ENCODE data around the gene ENGASE.
A peak's percentile ranks its signal among the peaks of the same experiment; 100 is the strongest.
"Not testable (repeated sequence)": the region's sequence is repeated elsewhere in the genome, so short reads cannot be mapped to it uniquely, and the experiment has no call there.

ENGASE gene

GRCh38 chr17:79053251-79053925 is 21.2 kb upstream of the ENGASE start:
- DNase-seq = no peak

DNA sequence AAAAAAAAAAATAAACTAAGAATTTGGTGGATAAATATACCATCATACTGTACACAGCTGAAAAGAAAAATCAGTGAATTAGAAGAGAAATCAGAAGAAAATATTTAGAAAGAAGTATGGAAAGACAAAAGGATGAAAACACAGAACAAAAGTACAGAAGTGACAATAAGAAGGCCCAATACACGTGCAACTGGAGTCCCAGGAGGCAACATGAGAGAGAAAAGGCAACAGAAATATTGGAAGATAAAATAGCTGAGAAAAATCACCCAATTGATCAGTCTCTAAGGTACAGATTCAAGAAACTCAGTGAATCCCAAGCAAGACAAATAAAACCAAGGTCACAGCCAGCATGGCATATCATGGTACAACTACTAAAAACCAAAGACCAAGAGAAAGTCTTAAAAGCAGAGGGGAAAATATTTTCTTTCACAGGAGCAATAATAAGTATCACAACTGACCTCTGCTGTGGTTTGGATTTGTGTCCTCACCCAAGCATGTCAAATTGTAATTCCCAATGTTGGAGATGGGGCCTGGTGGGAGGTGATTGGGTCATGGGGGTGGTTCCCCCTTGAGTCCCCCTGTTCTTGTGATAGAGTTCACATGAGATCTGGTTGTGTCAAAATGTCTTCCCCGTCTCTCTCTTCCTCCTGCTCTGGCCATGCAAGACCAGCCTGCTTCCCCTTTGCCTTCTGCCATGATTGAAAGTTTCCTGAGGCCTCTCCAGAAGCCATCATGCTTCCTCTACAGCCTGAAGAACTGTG is 20.2 kb upstream of the ENGASE start:
- no peak for DNase-seq

DNA sequence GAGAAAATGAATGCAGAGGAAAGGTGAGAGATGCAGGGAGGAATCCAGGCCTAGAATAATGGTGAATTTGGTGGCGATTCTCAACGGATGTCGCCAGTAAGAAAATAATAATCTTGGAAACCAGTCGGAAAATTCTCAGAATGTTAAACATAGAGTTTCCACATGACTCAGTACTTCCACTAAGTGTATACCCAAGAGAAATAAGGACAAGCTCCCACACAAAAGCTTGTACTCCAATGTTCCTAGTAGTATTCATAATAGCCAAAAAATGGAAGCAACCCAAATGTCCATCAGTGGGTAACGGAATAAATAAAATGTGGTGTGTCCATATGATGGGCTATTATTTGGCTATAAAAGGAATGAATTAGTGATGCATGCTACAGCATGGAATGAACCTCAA is 19.4 kb upstream of the ENGASE start:
- no peak for DNase-seq

DNA sequence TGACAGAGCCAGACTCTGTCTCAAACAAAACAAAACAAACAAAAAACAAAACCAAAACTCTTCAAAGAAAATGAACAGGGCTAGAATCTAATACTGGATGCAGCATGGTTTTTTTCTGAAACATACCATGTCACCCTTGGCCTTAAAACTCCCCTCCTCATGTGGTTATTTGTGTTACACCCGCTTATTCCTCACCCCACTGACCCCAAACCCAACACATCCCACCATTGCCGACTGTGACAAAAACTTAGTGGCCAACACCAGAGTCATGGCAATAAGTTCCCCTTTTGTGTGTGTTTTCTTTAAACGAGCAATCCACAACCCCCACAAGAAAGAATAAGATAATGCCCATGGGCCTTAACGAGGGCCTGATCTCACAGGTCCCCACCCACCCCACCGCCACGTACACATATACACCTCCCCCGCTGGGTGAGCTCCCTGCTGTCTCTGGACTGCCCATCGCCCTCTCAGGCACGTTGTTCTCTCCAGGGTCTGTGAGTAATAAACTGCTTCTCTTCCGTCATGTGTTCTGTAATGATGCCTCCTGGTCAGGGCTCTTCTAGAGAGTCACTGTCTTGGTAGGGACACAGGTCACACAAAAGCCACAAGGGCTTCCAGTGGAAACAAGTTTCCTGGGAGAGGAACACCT is 16.8 kb upstream of the ENGASE start:
- no peak for DNase-seq

DNA sequence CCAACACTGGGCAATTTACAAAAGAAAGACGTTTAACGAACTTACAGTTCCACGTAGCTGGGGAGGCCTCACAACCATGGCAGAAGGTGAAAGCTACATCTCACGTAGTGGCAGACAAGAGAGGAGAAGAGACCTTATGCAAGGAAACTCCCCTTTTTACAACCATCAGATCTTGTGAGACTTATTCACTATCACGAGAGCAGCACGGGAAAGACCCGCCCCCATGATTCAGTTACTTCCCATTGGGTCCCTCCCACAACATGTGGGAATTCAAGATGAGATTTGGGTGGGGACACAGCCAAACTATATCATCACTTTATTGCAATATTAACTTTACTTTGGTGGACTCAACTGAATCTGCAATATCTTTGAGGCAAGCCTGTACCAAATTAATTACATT is 11.9 kb upstream of the ENGASE start:
- DNase-seq = no peak

DNA sequence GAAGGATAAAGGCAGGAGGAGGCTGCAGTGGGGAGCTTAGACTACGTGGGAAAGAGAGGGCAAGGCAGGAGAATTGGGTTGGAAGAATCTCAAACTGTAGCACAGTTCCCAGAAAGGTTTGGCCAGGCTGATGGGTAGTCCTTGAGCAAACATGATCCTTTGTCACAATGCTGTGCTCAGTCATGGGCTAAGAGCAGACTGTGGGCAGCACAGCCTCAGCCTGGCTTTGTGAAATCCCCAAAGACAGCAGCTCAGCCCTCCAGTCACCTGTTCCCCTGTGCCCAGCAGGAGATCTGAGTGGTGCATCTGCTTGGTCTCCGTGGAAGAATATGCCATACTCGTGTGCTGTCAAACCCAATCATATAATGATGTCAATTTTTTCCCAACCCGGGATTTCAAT is 10.6 kb upstream of the ENGASE start:
- DNase-seq = no peak

DNA sequence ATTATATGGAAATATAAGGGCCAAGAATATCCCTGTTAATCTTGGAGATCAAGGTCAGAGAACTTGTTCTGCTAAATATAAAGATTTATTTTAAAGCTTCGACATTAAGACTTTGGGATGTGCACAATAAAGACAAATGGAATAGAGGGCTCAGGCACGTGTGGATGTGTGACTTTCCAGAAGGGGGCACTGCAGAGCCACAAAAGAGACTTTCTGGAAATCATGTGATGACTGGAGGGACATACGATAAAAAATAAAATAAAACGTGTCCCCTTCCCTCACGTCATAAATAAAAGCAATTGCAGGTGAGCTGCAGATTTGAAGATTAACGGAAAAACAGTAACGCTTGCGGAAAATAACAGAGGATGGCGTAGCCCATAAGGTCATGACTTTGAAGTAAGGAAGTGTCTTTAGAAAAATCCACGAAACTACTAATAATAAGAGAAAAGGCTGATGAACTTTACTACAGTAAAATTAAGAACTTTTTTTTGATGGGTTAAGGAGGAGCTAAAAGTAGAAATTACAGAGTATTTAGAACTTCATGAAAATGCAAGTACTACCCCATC is 9.4 kb upstream of the ENGASE start:
- peak in 4 of 5 donors; percentile 28 to 62 (median 46) for DNase-seq

- no peak for DNase-seq
These were observed 7.7 kb upstream of the ENGASE start for GRCh38 chr17:79066963-79067362.

DNA sequence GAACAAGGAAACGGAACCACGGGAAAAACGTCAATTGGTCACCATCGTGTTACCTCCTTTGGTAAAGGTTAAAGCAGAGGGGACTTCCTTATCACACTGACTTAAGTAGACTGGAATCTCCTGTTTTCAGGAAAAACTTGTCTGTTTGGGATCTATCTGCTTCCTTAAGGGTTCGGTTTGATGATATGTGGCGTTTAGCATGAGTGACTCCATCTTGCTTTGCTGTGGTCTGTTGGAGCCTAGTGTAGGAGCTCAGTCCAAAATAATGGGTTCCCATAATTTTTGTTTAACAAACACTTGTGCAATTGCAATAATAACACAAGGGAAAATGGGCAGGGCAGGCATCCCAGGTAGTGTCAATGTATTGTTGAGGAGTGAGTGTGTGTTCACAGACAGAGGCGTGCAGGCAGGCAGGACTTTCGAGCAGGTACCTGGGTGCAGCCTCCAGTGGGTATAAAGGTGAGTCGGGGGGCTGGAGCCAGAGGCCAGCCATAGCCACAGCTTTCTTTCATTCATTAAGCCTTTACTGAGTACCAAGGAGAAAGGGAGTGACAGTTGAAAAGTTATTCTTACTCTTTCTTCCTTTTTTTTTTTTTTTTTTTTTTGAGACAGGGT is 4.3 kb upstream of the ENGASE start:
- no peak for DNase-seq

DNA sequence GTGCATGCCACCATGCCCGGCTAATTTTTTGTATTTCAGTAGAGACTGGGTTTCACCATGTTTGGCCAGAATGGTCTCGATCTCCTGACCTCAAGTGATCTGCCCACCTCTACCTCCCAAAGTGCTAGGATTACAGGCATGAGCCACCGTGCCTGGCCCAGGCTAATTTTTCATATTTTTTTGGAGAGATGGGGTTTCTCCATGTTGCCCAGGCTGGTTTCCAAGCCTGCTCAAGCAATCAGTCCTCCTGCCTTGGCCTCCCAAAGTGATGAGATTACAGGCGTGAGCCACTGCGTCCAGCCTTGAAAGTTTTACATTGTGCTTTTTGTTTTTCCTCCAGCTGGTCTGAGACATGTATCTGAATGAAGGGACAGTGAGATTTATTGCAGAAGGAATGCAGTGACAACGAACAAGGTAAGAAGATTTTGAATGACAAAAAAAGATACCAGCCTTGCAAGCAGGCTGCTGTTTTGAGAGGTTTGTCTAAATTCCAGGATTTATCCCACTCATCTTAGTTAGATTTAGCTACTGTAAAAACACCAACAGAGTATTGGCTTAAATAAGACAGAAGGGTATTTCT is 3.4 kb upstream of the ENGASE start:
- no peak for DNase-seq

GRCh38 chr17:79072544-79072943 is 2.1 kb upstream of the ENGASE start:
- DNase-seq = no peak

DNA sequence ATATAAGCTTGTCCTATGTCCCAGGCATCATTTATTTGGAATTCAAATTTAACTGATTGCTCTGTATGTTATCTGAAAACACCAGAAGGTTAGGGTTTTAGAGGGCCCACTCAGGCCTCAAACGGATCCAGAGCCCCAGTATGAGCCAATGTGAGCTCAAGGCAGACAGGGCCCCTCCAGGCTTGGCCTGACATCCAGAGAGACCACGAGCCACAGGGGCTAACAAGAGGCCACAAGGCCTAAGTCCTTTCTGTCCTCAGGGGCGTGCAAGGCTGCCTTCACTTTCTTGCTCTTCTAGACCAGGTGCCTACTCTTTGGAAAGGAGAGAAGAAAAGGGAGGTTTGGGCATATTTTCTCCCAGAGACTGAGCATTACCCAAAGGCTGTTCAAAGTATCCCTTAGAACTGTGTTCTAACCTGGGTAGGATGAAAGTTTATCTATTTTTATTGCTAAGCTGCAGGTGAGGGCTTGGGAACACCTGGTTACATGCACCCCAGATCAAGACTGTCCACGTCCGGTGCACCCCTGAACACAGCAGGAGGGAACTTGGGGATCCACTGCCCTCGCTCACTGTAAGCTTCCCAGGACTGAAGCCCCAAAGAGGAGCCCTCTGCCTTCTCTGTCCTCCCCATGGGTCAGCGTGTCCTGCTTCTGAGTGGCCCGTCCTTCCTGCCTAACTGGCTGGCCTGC is 1.5 kb upstream of the ENGASE start:
- DNase-seq = no peak

- DNase-seq = no peak
These were observed 927 bp upstream of the ENGASE start for GRCh38 chr17:79073706-79074088.

DNA sequence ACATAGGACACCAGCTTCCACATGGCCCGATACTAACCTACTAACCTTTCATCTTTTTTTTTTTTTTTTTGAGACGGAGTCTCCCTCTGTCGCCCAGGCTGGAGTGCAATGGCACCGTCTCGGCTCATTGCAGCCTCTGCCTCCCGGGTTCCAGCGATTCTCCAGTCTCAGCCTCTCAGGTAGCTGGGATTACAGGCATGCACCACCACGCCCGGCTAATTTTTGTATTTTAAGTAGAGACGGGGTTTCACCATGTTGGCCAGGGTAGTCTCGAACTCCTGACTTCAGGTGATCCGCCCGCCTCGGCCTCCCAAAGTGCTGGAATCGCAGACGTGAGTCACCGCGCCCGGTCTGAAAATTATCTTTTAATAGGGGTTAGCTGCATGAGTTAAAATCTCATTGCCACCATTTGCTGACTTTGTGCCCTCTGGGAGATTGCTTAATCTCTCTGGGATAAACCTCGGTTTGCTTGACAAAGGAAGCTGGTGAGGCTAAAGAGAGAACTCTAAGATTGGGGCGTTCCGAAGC is 439 bp upstream of the ENGASE start:
- DNase-seq = not testable (repeated sequence)

DNA sequence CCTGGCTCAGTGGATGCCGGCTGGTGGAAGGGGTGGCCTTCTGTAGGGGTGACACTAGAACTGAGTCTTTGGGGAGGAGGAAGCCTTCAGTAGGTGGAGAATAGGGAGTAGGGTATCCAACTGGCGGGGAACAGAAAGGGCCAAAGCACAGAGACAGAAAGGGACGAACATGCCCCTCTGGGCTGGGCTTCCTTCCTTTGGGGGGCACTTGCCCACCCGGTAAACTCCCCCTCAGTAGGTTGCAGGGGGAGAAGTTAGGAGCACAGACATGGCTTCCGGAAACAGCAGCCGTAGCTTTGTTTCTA is 774 bp downstream of the ENGASE start:
- DNase-seq = peak in 2 of 5 donors; percentile 16 to 24

DNA sequence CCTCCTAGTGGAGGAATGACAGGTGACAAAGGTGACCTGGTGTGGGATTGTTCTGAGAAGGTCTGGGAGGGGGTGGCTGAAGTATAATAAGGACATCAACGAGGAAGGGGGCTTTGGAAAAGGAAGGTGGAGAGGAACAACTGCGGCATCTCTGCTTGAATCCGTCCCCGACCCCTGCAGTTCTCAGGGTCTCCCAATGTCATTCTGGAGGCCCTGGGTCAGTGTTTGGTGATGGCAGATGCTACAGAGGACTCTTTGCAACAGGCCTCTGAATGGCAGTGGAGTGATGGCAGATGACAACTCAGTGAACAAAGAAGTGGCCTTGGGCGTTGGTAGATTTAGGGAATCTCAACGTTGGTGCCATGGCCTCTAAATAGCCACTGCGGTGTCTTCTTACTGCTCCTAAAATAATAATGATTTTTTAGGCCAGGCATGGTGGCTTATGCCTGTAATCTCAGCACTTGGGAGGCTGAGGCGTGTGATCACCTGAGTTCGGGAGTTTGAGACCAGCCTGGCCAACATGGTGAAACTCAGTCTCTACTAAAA is 1.3 kb downstream of the ENGASE start:
- no peak for DNase-seq

GRCh38 chr17:79077587-79077986 is 3.0 kb downstream of the ENGASE start:
- DNase-seq = no peak

GRCh38 chr17:79078476-79079190 is 4.0 kb downstream of the ENGASE start:
- no peak for DNase-seq

DNA sequence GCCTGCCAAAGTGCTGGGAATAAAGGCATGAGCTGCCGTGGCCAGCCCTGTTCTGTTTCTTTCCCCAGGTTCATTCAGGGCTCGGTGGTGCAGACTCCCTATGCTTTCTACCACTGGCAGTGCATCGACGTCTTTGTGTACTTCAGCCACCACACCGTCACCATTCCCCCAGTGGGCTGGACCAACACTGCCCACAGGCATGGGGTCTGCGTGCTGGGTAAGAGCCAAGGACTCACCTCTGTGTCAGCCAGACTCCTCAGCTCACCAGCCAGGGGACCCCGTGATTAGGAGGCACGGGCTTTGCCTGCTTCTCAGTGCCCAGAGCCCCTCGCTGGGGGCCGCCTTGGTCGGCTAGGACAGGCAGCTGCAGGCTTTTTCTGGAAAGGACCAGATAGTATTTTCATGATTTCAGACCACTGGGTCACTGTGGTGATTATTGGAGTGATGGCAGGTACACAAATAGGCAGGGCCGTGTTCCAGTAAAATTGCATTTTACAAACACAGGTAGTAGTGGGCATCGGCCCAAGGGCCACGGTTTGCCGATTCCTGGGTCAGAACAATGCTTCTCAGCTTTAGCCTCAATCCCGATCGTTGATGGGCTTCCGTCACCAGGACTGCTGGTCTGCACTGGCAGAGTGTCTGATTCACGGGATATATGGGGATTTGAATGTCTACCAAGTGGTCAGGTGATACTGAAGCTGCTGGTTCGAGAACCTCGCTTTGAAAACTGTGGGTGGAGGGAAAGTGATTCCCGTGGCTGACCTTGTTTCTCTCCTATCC is 5.0 kb downstream of the ENGASE start:
- no peak for DNase-seq

GRCh38 chr17:79080349-79080748 is 5.7 kb downstream of the ENGASE start:
- no peak for DNase-seq
